Epidermal melanocyte (primary cell): ENCODE measurements around the gene VPS8.
"Not testable (repeated sequence)": the region's sequence is repeated elsewhere in the genome, so short reads cannot be mapped to it uniquely, and the experiment has no call there.

ENCODE experiments used
- DNase-seq: peaks from one replicate; pipeline ENCODE4 v3.0.0; 2011; ENCODE audit warnings: low spot score; ENCODE audit not compliant: insufficient read length

Gene VPS8

DNA sequence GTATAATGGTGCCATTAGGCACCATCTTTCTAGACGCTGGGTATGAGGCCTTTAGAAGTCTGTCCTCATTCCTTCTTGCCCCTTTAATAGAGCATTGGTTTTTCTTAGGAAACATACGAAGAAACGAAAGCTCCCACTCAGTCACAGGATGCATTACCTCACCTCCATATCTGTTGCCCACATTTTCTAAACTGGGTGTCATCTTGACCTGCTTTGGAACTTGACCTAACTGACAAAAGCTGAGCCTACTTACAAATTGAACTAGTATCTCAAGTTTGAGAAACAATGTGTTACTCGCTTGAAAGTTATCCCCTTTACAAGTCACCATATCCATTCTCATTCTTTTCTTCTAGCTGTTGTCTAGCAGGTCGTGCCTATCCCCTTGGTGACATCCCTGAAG is 102.7 kb downstream of the VPS8 start:
- DNase-seq = no peak

DNA sequence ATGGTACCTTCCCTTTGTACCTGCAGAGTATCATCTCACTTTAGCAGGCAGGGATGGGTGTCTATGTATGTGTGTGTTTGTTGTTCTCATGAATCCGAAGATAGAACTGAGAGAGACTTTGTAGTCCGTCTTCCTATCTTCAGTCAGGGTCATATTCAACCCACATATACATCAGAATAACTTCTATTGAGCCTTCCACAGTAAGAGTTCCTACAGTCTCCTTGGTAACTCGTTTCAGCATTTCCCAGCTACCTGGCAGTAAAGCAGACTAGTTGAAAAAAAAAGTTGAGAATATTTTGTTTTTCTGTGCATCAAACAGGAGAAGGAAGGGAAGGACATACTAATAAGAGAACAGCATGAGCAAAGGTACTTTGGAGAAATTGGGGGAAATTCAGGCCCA is 106.8 kb downstream of the VPS8 start:
- no peak for DNase-seq

DNA sequence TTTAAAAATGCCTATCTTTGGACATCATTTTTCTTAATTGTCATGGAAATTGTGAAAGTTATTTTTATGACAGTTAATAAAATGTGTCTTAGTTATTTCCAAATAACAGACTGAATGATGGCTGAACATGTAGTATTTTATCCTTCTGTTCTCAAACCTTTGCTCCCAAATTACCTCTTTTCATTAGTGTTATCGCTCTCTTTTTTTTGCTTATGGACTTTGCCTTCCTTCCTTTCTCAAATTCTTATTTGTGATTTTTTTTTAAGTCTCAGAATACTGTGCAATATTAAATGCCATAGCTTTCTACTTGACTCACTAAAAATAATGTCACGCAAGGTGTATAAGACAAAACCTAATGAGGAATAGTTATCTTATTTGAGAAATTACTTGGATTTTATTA is 107.7 kb downstream of the VPS8 start:
- no peak for DNase-seq

DNA sequence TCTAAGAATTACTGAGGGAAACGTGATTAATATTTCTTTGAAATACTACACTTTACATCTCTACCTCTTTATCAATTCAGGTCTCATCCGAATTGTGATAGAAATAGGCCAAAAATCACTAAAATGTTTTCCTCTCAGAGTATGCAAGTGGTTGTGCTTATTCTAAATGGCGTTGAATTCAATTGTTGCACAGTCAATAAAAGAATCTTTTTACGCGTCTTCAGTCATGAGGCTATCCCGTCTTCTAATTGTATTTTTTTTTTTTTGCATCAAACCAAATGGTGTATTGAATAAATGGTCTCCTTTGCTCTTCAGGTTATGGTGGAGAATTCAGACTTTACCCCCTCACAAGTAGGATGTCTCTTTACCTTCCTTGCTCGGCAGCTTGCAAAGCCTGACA is 112.6 kb downstream of the VPS8 start:
- no peak for DNase-seq

DNA sequence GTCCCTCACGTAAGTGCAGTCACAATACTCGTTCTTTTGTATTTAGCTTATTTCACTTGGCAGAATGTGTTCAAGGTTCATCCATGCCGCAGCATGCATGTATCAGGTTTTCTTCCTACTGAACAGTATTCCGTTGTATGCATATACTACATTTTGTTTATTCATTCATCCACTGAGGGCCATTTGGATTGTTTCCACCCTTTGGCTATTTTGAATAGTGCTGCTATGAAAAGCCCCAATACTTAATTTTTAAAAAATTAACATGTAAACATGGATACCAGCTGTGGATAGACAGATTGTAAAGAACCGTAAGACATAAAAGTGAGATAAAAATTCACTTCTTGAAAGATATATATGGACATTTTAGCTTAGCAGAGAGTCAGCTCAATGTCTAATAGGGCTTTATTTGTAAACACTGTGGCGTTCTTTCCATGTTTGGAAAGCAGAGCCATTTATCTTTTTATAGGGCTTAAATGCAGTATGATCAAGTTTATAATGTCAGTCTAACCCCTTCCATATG is 115.9 kb downstream of the VPS8 start:
- no peak for DNase-seq

DNA sequence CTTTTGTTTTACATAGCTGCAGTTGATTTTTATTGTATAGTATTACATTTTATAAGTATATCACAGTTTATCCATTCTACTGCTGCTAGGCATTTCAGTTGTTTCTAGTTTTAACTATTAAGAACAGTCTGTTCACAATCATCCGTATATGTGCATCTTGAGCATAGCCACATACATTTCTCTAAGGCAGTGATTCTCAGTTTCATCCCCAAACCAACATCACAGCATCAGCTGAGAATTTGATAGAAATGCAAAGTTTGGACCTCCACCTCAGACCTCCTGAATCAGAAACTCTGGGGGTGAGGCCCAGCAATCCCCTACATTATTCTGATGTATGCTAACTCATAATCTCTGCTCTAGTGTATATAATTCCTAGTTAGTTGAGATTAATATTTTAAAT is 120.8 kb downstream of the VPS8 start:
- no peak for DNase-seq

DNA sequence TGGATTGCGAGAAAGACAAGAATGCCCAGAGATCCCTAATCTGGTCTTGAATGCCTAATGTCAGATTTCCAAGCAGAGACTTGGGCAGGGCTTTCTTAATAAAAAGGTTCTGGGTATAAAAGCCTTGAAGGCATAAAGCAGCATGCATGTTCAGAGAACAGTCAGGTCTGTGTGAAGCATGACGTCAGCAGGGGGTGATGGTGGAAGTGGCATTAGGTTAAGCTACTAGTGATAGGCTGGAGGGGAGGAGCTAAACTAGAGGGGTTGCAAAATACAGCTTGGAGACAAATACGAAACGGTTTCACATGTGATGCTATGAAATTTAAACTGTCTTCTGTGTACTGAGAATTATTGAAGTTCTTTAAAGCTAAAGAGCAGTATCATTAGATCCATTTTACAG is 125.6 kb downstream of the VPS8 start:
- DNase-seq = peak; percentile 60

DNA sequence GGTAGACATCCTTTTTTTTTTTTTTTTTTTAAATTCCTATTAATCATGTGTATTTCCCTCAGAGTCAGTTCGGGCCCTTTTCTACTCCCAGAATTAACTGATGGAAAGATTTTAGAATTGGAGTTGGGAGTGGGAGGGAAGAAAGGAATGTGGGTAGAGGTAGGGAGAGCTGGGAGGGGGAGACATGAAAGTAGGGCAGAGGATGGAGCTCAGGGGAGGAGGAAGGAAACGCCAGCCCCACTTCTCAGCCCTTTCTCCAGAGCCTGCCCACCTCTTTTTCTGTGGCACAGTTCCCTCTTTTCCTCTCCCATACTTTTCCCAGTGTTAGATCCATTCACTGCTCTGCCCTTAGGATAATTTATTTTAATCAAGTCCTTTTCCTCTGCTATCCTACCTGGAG is 129.4 kb downstream of the VPS8 start:
- DNase-seq = no peak

DNA sequence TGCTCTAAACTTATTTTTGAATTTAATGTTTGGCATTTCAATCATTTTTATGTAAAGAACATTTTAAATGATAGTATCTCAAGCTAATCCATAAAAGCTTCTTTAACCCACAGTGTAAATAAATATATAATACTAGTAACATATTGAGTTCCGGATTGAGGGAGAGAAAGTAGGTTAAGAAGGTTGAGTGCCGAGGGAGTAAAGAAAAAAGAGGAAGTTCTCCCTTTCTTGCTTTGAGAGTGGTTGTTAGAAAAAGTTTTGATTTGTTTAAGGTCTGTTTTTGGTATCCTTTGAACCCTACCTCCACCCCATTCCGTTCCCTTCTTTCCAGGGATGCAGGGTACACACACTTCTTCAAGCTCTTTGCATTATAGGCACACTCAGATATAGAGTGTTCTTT is 130.8 kb downstream of the VPS8 start:
- DNase-seq = no peak

DNA sequence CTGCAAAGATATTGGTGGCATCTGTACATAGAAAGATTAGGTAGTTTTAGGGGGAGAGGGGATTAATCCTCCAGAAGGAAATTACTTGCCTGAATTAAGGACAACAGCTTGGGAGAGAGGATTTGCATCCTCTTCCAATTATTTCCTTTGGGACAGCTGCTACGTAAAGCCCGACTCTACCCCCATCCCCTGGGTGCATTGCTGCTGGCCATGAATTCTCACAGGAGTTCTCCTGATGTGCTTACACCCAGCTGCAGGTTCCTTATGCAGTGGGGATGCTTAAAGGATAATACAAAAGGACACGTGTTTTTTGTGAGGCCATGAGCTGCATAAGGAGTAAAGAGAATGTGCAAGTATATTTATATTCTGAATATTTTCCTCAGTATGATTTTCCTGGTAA is 132.3 kb downstream of the VPS8 start:
- no peak for DNase-seq

DNA sequence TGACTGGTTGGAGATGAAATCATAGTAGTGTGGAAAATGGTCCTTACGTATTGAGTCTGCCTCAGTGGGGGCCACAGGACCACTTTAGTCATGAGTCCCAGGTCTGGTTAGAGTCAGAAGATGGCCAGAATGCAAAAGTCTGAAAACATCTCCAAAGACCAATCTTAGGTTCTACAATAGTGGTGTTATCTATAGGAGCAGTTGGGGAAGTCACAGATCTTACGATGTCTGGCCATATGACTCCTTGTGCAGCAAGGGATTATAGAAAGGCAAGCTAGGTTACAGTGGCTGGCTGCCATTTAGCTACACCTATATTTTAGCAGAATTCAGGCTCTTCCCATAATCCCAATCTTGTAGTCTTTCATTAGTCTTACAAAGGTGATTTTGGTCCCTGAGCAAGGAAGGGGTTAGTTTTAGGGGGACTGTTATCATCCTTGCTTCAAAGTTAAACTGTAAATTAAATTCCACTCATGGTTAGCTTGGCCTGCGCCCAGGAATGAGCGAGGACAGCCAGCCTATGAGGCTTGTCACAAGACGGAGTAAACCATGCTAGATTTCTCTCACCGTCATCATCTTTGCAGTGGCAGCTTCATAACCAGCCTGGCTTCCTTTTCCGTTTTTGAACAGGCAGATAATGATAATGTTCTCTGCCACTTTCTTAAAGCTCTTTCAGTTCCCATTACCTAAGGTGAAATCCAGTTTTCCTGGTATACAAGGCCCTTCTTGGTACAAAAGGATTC is 134.1 kb downstream of the VPS8 start:
- DNase-seq = no peak

DNA sequence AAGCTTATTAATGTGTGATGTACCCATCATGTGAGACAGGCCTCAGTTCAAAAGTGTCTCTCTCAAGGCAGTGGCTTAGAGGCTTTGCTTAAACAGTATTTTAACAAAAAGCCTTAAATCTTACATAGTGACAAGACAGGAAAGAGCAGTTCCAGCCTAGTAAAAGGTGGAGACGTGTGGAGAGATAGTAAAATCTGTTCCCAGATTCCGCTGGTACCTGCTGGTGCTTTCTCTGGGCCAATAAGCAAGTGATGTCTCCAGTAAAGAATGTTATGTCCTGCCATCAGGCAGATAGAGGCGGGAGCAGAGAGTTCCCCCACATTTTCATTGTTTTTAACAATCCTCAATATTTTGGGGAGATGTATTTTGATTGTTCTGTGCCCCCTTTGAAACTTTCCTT is 135.0 kb downstream of the VPS8 start:
- no peak for DNase-seq

DNA sequence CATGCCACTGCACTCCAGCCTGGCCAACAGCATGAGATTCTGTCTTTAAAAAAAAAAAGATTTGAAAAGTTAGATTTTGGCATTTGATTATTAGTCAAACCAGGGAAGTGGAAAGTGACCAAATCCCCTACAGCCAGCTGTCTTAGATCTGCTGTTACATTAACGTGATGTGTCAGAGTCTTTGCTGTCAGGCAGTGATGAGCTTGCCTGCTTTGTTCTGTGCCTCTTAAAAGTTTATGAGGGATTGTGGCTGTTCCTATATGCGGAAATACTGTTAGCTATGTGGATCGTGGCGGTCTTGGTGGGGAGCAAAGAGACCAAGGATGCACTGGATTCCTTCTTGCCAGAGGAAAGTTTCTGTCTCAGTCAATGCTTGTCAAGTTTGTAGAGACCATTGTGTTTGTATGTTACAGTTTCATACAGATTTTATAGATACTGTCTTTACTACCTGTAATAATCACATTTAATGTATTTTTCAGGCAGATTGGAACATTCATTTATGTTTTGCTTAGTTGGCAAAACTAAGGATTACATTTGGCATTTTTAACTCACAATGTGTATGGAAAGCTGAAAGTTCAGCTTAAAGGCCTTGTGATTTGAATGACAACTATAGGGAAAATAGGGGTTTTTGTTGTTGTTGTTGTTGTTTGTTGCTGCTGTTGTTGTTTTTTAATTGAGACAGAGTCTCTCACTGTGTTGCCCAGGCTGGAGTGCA is 137.4 kb downstream of the VPS8 start:
- no peak for DNase-seq

DNA sequence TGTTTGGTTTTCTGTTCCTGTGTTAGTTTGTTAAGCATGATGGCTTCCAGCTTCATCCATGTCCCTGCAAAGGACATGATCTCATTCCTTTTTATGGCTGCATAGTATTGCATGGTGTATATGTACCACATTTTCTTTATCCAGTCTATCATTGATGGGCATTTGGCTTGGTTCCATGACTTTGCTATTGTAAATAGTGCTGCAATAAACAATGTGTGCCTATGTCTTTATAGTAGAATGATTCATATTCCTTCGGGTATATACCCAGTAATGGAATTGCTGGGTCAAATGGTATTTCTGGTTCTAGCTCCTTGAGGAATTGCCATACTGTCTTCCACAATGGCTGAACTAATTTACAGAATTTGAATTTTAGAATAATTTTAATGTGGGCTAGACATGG is 138.8 kb downstream of the VPS8 start:
- DNase-seq = not testable (repeated sequence)

DNA sequence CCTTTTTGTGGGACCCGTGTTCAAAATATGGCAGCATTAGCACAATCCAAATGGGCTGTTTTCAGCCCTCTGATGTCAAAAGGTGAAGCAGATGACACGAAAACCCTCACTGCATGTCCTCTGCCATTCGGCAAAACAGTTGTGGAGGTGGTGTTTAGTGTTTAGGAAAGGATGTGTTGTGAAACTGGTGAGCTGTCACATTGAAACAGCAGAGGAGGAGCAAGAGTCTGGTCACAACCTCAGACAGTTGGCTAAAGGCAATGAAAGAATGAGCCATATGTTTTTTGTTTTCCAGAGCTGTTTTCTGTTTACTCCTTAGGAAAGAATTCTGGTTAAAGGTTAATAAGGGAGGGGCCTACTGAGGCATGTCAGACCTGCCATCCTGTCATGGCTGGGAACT is 140.7 kb downstream of the VPS8 start:
- no peak for DNase-seq

DNA sequence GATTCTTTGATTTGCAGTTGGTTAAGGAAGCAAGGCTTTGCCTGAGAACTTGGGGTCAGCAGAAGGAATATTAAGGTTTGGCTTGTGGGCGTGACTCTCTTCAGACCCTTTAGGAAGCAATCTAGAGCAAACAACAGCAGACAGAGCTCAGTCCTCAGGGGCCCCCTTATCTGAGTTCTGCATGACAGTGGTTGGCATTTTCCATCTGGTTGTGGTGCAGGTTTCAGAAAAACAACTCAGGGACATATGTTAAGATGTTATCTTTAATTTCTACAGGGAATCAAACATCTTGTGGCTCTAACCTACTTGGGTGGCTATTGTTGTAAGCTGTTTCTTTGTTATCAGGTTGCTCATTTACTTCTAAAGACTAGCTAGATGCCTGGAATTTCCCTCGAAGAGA is 141.4 kb downstream of the VPS8 start:
- no peak for DNase-seq

DNA sequence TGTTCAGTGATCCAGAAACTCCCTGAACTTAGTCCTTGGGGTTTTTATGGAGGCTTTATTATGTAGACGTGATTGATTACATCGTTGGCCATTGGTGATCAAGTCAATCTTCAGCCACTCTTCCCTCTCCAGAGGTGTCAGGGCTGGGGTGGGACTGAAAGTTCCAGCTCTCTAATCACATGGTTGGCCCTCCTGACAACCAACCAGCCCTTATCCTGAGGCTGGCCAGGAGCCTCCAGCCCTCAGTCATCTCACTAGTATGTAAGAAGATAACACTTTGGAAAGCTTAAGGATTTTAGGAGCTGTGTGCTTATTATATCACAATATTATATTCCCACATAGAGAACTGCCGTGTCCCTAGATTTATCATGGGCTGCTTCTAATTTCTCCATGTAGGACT is 142.3 kb downstream of the VPS8 start:
- no peak for DNase-seq

DNA sequence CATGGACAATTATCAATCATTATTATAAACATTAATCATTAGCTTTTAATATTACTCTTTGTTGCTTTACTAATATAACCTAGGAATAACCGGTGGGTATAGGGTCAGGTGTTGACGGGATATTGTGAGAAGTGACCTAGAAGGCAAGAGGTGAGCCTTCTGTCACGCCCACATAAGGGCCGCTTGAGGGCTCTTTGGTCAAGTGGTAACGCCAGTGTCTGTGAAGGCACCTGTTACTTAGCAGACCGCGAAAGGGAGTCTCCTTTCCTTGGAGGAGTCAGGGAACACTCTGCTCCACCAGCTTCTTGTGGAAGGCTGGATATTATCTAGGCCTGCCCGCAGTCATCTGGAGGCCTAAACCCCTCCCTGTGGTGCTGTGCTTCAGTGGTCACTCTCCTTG is 142.9 kb downstream of the VPS8 start:
- not testable (repeated sequence) for DNase-seq

DNA sequence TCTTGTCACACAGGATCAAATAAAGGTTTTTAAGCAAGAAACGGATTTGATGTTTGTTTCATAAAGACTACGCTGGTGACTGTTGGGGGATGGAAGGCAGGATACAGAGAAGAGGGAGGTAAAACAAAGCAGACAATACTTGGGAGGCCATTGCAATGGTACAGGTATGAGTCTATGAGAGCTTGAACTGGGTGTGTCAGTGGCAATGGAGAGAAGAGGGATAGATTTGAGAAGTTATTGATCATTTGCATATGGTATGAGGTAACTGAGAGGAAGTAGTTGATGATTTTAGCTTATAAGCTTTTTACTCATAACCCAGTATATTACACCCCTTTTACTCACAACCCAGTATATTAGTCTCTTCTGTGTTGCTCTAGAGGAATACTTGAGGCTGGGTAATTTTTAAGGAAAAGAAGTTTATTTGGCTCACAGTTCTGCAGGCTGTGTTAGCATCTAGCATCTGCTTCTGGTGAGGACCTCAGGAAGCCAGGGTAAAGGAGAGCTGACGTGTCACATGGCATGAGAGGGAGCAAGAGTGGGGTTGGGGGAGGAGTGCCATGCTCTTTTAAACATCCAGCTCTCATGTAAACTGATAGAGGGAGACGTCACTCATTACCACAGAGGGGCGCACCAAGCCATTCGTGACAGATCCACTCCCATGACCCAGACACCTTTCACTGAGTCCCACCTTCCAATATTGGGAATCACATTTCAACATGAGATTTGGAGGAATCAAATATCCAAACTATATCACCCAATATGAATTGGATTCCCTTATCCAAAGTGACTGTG is 153.9 kb downstream of the VPS8 start:
- DNase-seq = no peak

DNA sequence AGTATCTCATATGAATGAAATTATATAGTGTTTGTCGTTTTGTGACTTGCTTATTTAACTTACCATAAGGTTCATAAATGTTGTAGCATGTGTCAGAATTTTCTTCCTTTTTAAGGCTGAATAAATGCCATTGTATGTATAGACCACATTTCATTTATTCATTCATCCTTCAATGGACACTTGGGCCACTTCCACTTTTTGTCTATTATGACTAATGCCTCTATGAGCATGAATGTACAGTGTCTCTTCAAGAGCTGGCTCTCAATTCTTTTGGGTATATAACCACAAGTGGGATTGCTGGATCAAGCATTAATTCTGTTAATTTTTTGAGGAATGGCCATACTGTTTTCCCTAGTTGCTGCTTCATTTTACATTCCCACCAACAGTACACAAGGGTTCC is 156.1 kb downstream of the VPS8 start:
- DNase-seq = no peak

DNA sequence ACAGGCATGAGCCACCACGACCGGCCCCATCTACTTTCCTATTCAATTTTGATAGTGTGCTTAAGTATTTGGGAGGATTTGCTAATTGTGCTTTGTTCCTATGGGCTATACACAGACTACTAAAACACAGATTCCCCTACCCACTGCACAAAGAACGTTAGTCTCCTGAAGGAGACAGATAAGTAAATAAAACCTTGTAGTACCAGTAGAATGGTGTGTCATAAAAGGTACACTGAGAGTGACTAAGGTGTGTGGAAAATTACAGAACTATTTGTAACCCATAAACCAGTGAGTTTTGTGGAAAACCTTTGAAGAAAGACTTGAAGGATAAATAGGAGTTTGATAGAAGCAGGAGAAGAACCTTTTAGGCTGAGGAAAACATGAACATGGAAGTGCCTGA is 158.2 kb downstream of the VPS8 start:
- DNase-seq = no peak

DNA sequence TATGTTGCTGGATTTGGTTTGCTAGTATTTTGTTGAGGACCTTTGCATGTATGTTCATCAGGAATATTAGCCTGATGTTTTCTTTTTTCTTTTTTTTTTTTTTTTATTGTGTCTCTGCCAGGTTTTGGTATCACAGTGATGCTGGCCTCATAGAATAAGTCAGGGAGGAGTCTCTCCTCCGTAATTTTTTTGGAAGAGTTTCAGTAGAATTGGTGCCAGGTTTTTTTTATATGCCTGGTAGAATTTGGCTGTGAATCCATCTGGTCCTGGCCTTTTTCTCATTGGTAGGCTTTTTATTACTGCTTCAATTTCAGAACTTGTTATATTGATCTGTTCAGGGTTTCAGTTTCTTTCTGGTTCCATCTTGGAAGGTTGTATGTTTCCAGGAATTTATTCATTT is 165.8 kb downstream of the VPS8 start:
- no peak for DNase-seq
